Renal cortex interstitium (tissue), 11 donors: ENCODE measurements around the gene HYKK. TPM values are rescaled to one million over a fixed set of nuclear protein-coding genes. Genes with fewer than 3 reads are reported as not detected.
"Not testable (repeated sequence)": the region's sequence is repeated elsewhere in the genome, so short reads cannot be mapped to it uniquely, and the experiment has no call there.

ENCODE experiments used
- DNase-seq, 11 donors: peaks; one replicate each; pipeline ENCODE4 v3.0.0-alpha.2; 2013; ENCODE audit warnings: low read depth in 9 of 11, low spot score in 4 of 11; ENCODE audit errors: extremely low read depth in 1 of 11
- polyA plus RNA-seq, 3 donors: library from polyadenylated mRNA; unstranded; fragments of 120-200 nt; gene quantifications; one replicate each; pipeline ENCODE4 v1.2.1, GENCODE V29; 2013; ENCODE audit not compliant: insufficient read length in 3 of 3

Gene HYKK
- polyA plus RNA-seq, 3 donors = 7.2 to 9.8 (median 8.6) TPM

DNA sequence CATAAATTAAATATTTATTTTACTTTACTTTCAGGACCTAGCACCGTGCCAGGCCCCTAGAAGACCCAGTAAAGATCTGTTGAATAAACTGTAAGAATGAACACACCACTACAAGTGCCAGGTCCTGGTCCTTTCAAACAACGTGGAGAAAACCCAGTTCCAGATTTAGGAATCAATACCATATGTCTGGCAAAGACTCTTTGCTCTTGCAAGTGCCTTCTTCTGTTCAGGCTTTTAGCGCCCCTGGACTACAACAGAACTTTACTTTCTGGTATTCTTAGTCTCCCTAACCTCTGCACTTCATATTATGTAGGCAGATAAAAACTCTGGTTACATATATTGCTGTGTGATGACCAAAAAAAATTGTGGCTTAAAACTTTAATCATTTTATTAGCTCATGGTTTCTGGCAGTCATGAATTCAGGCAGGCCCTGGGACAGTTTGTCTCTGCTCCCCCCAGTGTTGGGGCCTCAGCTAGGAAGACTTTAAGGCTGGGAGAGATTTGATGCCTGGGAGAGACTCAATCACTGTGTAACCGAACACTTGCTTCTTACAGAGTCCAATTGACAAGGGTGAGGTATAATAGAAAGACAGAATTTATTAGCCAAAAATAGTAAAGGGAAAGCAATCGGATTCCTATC lies 30.0 kb downstream of the HYKK start:
- DNase-seq = no peak

- DNase-seq = no peak
These were observed 31.0 kb downstream of the HYKK start for GRCh38 chr15:78538358-78538757.

- DNase-seq = not testable (repeated sequence)
These were observed 32.2 kb downstream of the HYKK start for GRCh38 chr15:78539464-78540140.

DNA sequence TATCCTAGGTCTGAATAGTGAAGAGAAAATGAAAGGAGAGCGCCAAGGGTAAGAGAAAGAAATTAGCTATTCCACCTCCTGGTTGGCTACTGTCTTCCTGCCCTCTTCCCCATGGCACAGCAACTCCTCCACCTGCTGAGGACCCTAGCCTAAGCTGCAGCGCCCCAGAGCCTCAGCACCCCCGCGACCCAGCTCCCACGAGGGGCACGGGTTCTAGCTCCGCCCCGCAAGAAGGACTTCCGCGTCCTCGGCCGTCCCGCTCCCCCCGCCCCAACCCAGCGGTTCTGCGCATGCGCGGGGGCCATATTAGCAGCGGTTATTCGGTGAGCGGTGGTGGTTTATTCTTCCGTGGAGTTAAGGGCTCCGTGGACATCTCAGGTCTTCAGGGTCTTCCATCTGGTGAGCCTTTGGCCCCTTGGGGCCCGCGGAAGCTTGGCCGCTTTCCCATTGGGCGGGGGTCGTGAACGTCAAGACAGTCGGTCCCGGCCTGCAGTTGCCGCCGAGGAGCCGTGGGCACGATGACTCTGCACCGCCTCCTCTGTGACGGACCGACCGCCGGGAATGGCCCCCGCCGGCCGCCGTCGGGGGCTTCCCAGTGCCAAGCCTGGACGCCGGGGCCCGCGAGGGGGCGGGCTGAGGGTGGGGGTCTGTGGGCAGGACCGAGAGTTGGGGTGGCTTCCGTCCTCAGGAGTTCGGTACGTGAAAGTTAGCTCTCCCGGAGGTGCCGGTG lies 32.9 kb downstream of the HYKK start, which contains the start of gene PSMA4:
TSS of gene PSMA4 (plus strand) at position 304 of the 730 bp plus-strand sequence. CDS start 1,484 bp downstream, outside the sequence.
- peak; percentile 77 to 92 (median 87) for DNase-seq

DNA sequence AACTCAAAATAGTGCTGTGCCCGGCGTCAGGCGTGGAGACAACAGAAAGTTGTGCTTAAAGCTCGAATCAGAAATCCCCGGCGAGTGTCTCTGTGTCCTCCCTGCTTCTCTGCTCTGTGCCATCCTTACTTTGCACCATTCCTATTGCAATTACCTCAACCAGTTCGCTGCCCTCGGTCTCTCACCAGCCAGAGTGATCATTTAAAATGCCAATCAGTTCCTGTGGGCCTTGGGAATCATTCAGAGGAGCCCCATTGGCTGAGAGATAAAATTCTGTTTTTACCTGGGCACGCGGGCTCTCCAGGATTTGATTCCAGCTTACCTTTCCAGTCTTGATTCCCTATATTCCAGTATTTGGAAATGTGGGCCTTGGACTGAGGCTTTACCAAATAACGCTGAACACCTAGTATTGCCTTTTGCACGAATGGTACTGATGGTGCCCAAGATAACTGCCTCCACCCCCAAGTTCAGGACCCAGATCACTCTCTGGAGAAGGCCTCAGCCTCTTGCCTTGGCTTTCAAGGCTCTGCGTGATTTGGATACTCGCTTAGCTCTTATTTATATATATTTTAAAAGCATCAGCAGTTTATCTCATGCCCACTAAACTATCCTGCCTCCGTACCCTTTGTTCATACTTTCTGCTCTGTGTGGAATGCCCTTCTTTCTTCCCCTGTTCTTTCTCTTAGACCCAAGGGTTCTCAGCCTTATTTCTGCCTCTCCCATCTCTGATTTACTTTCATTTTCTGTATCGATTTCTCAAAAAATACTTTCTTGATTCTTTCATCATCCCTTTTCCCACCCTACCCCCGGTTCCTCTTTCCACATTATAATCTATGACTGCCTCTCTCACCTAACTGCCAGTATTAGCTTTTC lies 33.7 kb downstream of the HYKK start:
- DNase-seq = peak in 1 of 11 donors; percentile 27

GRCh38 chr15:78541744-78542034 lies 34.3 kb downstream of the HYKK start:
- DNase-seq = no peak

GRCh38 chr15:78542647-78543046 lies 35.3 kb downstream of the HYKK start:
- no peak for DNase-seq

DNA sequence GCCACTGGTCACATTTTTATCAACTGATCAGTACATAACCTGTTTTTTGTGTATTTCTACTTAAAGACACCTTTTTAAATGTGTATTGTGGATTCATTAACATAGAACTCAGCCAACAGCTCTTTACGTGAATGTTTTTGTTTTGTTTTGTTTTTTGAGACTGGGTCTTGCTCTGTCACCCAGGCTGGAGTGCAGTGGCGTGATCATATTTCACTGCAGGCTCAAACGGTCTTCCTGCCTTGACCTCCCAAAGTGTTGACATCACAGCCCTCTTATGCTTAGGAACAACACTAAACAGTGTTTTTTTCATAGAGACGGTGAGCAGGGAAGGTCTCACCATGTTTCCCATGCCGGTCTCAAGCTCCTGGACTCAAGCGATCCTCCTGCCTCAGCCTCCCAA lies 42.8 kb downstream of the HYKK start:
- no peak for DNase-seq

DNA sequence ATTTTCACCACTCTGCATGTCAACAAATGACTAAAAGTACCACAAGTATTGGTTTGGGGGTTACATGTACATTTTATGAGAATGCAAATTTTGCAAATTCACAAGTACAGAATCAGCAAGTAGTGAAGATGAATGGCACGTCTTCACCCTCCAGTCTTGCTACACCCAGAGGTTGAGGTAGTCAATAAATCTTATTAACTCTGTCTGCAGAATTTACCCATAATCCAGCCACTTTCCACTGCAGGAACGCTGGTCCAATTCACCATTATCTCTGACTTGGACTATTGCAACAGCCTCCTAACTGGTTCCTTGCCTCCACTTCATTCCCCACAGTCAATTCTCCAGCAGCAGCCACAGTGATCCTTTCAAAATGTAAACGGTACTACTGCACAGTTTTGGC lies 43.4 kb downstream of the HYKK start:
- DNase-seq = no peak

DNA sequence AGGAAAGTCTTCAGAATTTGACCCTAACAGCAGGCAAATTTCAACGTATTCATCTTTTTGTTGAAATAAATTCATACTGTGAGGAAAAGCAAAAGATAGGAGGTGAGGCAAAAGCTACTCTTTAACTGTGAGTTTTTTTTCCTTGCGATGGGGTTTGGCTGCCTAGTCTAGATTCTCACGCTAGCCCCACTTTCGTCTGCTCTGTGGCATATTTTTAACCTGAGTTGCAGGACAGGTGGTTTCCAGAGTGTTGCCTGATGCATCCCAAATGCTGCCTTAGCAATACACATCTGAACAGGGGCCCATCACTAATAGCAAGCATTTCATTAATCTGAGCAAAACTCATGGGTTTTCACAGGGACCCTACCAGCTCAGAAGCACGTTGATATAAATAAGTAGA lies 44.5 kb downstream of the HYKK start:
- no peak for DNase-seq

DNA sequence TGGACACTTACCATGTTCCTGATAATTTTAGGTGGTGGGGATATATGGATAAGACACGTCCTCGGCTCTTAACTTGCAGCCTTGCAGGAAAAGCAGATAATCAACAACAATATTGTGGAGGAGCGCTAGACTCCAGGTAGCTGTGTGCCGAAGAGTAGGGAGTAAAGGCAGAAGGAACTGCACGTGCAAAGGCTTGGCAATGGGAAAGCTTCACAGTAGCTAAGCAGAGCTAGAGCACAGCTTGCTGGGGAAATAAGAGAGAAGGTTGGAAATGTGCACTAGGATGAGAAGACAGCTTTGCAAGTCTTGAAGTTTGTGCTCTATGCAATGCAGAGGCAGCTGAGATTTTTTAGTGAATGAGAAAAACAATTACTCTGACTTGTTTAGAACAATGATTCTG lies 45.2 kb downstream of the HYKK start:
- no peak for DNase-seq

DNA sequence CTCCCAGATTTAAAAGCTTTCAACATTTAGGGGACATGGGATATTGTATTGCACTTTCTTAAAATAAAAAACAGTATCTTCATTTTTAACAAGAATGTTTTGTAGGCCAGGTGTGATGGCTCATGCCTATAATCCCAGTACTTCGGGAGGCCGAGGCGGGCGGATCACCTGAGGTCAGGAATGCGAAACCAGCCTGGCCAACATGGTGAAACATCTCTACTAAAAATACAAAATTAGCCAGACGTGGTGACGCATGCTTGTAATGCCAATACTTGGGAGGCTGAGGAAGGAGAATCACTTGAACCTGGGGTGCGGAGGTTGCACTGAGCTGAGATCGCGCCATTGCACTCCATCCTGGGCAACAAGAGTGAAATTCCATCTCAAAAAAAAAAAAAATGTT lies 52.8 kb downstream of the HYKK start:
- not testable (repeated sequence) for DNase-seq

DNA sequence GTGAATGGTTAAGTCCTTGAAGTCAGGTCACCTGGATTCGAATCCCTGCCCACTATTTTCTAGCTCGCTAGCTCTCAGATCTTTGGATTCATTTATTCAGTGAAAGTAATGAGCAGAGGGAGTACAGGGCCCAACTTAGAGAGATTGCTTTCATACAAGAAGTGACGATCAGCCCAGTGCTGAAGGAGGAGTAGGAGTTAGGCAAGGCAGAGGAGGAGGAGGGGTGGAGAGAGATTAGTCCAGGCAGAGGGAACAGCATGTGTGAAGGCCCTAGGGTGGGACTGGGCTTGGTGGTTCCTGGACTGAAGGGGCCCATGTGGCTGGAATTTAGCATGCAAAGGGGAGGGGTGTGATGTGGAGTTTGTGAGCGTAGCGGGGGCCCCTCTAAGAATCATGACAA lies 54.1 kb downstream of the HYKK start:
- no peak for DNase-seq

DNA sequence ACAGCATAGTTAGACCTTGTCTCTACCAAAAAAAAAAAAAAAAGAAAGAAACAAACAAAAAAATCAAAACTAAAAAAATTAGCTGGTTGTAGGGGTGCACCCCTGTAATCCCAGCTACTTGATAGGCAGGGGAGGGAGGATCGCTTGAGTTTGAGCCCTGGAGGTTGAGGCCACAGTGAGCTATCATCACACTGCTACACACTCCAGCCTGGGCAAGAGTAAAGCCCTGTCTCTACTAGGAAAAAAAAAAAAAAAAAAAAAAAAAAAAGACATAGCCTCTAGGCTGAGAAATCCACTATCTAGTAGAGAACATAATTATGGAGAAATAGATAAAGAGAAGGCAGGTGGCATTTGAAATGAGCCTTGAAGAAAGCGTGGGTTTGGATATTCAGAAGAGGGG lies 55.7 kb downstream of the HYKK start:
- no peak for DNase-seq

- no peak for DNase-seq
These were observed 57.3 kb downstream of the HYKK start for GRCh38 chr15:78564743-78565096.

DNA sequence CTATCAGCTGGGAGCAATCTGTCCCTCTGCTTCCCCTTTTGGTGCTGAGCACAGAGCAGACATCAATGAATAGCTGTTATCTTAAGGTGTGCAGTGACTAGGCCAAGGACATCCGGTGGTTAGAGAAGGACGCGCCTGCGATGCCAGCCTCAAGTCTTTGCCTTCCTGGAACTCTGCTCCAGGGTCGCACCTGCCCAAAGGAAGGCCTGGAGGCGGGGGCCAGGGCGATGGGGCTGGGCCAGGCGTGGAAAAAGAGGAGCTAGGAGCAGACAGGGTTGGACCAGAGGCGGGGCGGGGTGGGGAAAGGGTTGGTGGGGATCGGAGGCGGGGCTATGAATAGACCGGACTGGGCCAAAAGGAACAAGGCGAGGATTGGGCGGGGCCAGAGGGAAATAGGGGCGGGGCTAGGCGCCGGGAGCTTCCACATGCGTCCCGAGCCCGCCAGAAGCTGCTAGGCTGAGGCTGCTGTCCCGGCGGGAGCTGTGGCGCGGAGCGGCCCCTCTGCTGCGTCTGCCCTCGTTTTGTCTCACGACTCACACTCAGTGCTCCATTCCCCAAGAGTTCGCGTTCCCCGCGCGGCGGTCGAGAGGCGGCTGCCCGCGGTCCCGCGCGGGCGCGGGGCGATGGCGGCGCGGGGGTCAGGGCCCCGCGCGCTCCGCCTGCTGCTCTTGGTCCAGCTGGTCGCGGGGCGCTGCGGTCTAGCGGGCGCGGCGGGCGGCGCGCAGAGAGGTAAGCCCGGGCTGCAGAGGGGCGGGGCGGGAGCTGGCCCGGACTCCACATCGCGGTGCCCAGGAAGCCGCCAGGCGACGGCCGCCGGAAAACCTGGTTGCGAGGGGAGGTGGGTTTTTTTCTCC lies 57.9 kb downstream of the HYKK start, which contains the start of gene CHRNA5:
TSS of gene CHRNA5 (plus strand) at position 424 of the 854 bp plus-strand sequence. CDS start at position 624, 200 bp downstream.
- peak; percentile 46 to 86 (median 73) for DNase-seq

GRCh38 chr15:78565951-78566774 lies 58.8 kb downstream of the HYKK start:
- peak in 7 of 11 donors; percentile 6 to 39 (median 18) for DNase-seq

DNA sequence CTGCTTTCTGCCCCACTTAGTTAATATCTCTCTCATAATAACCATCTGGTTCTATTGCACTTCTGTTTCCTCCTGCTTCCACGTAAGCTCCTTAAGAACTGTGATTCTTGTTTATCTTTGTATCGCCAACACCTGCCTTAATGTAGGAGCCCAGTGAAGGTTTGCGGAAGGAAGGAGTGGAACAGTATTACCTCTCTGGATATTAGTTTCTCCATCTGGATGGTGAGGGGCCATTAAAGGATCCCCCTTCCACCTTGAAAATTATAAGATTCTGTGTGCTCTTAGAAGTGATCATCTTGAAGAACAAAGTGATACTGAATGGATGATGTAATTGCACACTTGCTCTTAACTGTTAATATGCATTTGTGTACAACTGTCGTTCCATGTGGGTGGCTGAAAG lies 60.2 kb downstream of the HYKK start:
- DNase-seq = no peak
